Naive thymus-derived CD8-positive, alpha-beta T cell (primary cell): ENCODE results near the gene PLG. TPM values are rescaled to one million over a fixed set of nuclear protein-coding genes. Genes with fewer than 3 reads are reported as not detected.
"Not testable (repeated sequence)": the region's sequence is repeated elsewhere in the genome, so short reads cannot be mapped to it uniquely, and the experiment has no call there.

Experiments used
- ATAC-seq, 2 donors: fragments of 150-1000 bp; cut with Tn5 transposase in 1 of 2; sonication (Bioruptor Pico), chemical (Tn5 transposase) in 1 of 2; 1 replicate in 1 of 2; 2 replicates in 1 of 2; pipeline ENCODE4 v1.10.0; 2021; ENCODE audit warnings: mild to moderate bottlenecking in 2 of 2, moderate library complexity in 2 of 2
- POLR2A ChIA-PET: fragments of 350-600 bp; sonication (Branson Sonifier 250); formaldehyde crosslinking; loops from one replicate; lab custom pipeline; 2021; ENCODE audit warnings: antibody characterized with exemption; lab: Charles Lee
- DNase-seq, 10 donors: peaks; one replicate each; pipeline versions ENCODE4 v3.0.0 to v3.0.0-alpha.2; 2020 to 2022
- H3K27ac Mint-ChIP-seq, 10 donors: one replicate each; pipeline ENCODE4 v1.8.0; 2020 to 2022; ENCODE audit warnings: mild to moderate bottlenecking in 10 of 10, mixed read lengths in 10 of 10, moderate library complexity in 4 of 10, inconsistent platforms in 1 of 10
- H3K27me3 Mint-ChIP-seq, 5 donors: one replicate each; pipeline ENCODE4 v1.8.0; 2021 to 2022; ENCODE audit warnings: mixed read lengths in 5 of 5
- H3K36me3 Mint-ChIP-seq, 3 donors: one replicate each; pipeline ENCODE4 v1.8.0; 2020 to 2022; ENCODE audit warnings: mixed read lengths in 3 of 3, mild to moderate bottlenecking in 2 of 3, inconsistent platforms in 1 of 3
- H3K4me1 Mint-ChIP-seq, 4 donors: one replicate each; pipeline ENCODE4 v1.8.0; 2021 to 2022; ENCODE audit warnings: mixed read lengths in 4 of 4
- H3K4me3 Mint-ChIP-seq, 10 donors: one replicate each; pipeline ENCODE4 v1.8.0; 2020 to 2022; ENCODE audit warnings: mild to moderate bottlenecking in 10 of 10, mixed read lengths in 10 of 10, moderate library complexity in 6 of 10, inconsistent platforms in 1 of 10
- H3K9me3 Mint-ChIP-seq, 9 donors: one replicate each; pipeline ENCODE4 v1.8.0; 2020 to 2022; ENCODE audit warnings: mixed read lengths in 9 of 9, mild to moderate bottlenecking in 3 of 9, inconsistent platforms in 1 of 9, moderate library complexity in 1 of 9
- polyA plus RNA-seq, 3 donors: library from polyadenylated mRNA; unstranded; fragments of 300-500 nt; fragmentation: Illumina TruSeq; gene quantifications; one replicate each; pipeline ENCODE4 v1.2.3, GENCODE V29; 2021
- total RNA-seq, 8 experiments: library from RNA in 2 of 8; stranded (reverse) in 2 of 8; gene quantifications; one replicate each; pipeline ENCODE4 v1.2.3 and lab custom pipeline; 2021 to 2026

The PLG gene
- total and polyA plus RNA-seq, 5 experiments from 2014 or later = 0.47 TPM; not detected in 4

- POLR2A ChIA-PET, ATAC-seq, H3K27ac Mint-ChIP-seq, H3K36me3 Mint-ChIP-seq, H3K4me1 Mint-ChIP-seq, H3K9me3 Mint-ChIP-seq, DNase-seq, H3K4me3 Mint-ChIP-seq: not testable (repeated sequence)
- peaks cover 0 to 12% (median 3%) of the 10 kb centered on the region in 5 donors for H3K27me3 Mint-ChIP-seq
These were observed 16.8 kb upstream of the PLG start for GRCh38 chr6:160685101-160685761.

- Mint-ChIP-seq H3K36me3 (no peaks in the 10 kb centered on the region), H3K27ac (no peak overlapping the region), H3K4me1 (peaks cover 0 to 2% (median 0%) of the 10 kb centered on the region in 4 donors), H3K27me3 (peaks cover 0 to 15% (median 3%) of the 10 kb centered on the region in 5 donors), H3K9me3 (peaks cover 0 to 6% (median 0%) of the 10 kb centered on the region in 9 donors), H3K4me3 (no peak overlapping the region)
- ATAC-seq (no peak), DNase-seq (no peak)
- POLR2A ChIA-PET = no interaction called here
These were observed 16.1 kb upstream of the PLG start for GRCh38 chr6:160685762-160686450.

GRCh38 chr6:160690458-160690857 lies 11.6 kb upstream of the PLG start:
- Mint-ChIP-seq H3K4me3 (no peak overlapping the region), H3K4me1 (peaks cover 0 to 3% (median 0%) of the 10 kb centered on the region in 4 donors), H3K27ac (no peak overlapping the region), H3K27me3 (peaks cover 0 to 11% (median 4%) of the 10 kb centered on the region in 5 donors), H3K36me3 (no peaks in the 10 kb centered on the region), H3K9me3 (peaks cover 0 to 7% (median 0%) of the 10 kb centered on the region in 9 donors)
- DNase-seq (no peak), ATAC-seq (no peak)
- POLR2A ChIA-PET = no interaction called here

- ATAC-seq (no peak), DNase-seq (no peak)
- Mint-ChIP-seq H3K9me3 (peaks cover 0 to 7% (median 0%) of the 10 kb centered on the region in 9 donors), H3K4me3 (no peak overlapping the region), H3K36me3 (no peaks in the 10 kb centered on the region), H3K27ac (no peak overlapping the region), H3K27me3 (peaks cover 0 to 9% (median 2%) of the 10 kb centered on the region in 5 donors), H3K4me1 (peaks cover 0 to 4% (median 0%) of the 10 kb centered on the region in 4 donors)
- POLR2A ChIA-PET = no interaction called here
These were observed 10.4 kb upstream of the PLG start for GRCh38 chr6:160691617-160692016.

- no peak for ATAC-seq
These were observed 9.6 kb upstream of the PLG start for GRCh38 chr6:160692369-160692959.

GRCh38 chr6:160695025-160695424 lies 7.0 kb upstream of the PLG start:
- H3K4me3 Mint-ChIP-seq, H3K4me1 Mint-ChIP-seq, H3K9me3 Mint-ChIP-seq, DNase-seq, H3K27ac Mint-ChIP-seq, H3K36me3 Mint-ChIP-seq, ATAC-seq, POLR2A ChIA-PET: not testable (repeated sequence)
- peaks cover 4 to 11% (median 8%) of the 10 kb centered on the region in 5 donors for H3K27me3 Mint-ChIP-seq

More at GRCh38 chr6:160692369-160692959, 9.6 kb upstream of the PLG start:
- no peak overlapping the region for H3K27ac Mint-ChIP-seq
- H3K9me3 Mint-ChIP-seq = peaks cover 0 to 7% (median 0%) of the 10 kb centered on the region in 9 donors
- no peaks in the 10 kb centered on the region for H3K36me3 Mint-ChIP-seq
- POLR2A ChIA-PET = no interaction called here
- DNase-seq = no peak
- no peak overlapping the region for H3K4me3 Mint-ChIP-seq
- peaks cover 0 to 7% (median 2%) of the 10 kb centered on the region in 5 donors for H3K27me3 Mint-ChIP-seq
- H3K4me1 Mint-ChIP-seq = peaks cover 0 to 4% (median 0%) of the 10 kb centered on the region in 4 donors

- POLR2A ChIA-PET, H3K4me1 Mint-ChIP-seq, ATAC-seq, H3K4me3 Mint-ChIP-seq, DNase-seq, H3K36me3 Mint-ChIP-seq, H3K9me3 Mint-ChIP-seq, H3K27ac Mint-ChIP-seq: not testable (repeated sequence)
- H3K27me3 Mint-ChIP-seq = peaks cover 4 to 11% (median 8%) of the 10 kb centered on the region in 5 donors
These were observed 6.4 kb upstream of the PLG start for GRCh38 chr6:160695622-160696021.

GRCh38 chr6:160696884-160697283 lies 5.2 kb upstream of the PLG start:
- H3K9me3 Mint-ChIP-seq, ATAC-seq, H3K36me3 Mint-ChIP-seq, DNase-seq, H3K27ac Mint-ChIP-seq, H3K4me1 Mint-ChIP-seq, H3K4me3 Mint-ChIP-seq, POLR2A ChIA-PET: not testable (repeated sequence)
- H3K27me3 Mint-ChIP-seq = peaks cover 2 to 15% (median 8%) of the 10 kb centered on the region in 5 donors

GRCh38 chr6:160697826-160698225 lies 4.2 kb upstream of the PLG start:
- H3K36me3 Mint-ChIP-seq = no peaks in the 10 kb centered on the region
- no peak overlapping the region for H3K4me3 Mint-ChIP-seq
- no peak for ATAC-seq
- peaks cover 0 to 6% (median 0%) of the 10 kb centered on the region in 9 donors for H3K9me3 Mint-ChIP-seq
- peaks cover 2 to 17% (median 8%) of the 10 kb centered on the region in 5 donors for H3K27me3 Mint-ChIP-seq
- POLR2A ChIA-PET = no interaction called here
- H3K4me1 Mint-ChIP-seq = peaks cover 0 to 2% (median 0%) of the 10 kb centered on the region in 4 donors
- DNase-seq = no peak
- H3K27ac Mint-ChIP-seq = no peak overlapping the region

- H3K9me3 Mint-ChIP-seq, DNase-seq, H3K36me3 Mint-ChIP-seq, H3K4me3 Mint-ChIP-seq, POLR2A ChIA-PET, H3K4me1 Mint-ChIP-seq, ATAC-seq, H3K27ac Mint-ChIP-seq: not testable (repeated sequence)
- H3K27me3 Mint-ChIP-seq = peaks cover 6 to 32% (median 13%) of the 10 kb centered on the region in 5 donors
These were observed 2.6 kb downstream of the PLG start for GRCh38 chr6:160704688-160705087.

GRCh38 chr6:160708993-160709392 lies 6.9 kb downstream of the PLG start:
- DNase-seq, H3K4me3 Mint-ChIP-seq, H3K27ac Mint-ChIP-seq, POLR2A ChIA-PET, H3K4me1 Mint-ChIP-seq, H3K36me3 Mint-ChIP-seq, H3K9me3 Mint-ChIP-seq, ATAC-seq: not testable (repeated sequence)
- peaks cover 6 to 23% (median 13%) of the 10 kb centered on the region in 5 donors for H3K27me3 Mint-ChIP-seq

- POLR2A ChIA-PET = no interaction called here
- Mint-ChIP-seq H3K9me3 (no peaks in the 10 kb centered on the region), H3K27ac (no peak overlapping the region), H3K36me3 (no peaks in the 10 kb centered on the region), H3K27me3 (peaks cover 0 to 15% (median 0%) of the 10 kb centered on the region in 5 donors), H3K4me1 (no peaks in the 10 kb centered on the region), H3K4me3 (no peak overlapping the region)
- ATAC-seq (no peak), DNase-seq (no peak)
These were observed 12.8 kb downstream of the PLG start for GRCh38 chr6:160714731-160715316.

GRCh38 chr6:160730911-160731310 lies 28.9 kb downstream of the PLG start:
- POLR2A ChIA-PET = no interaction called here
- no peak for ATAC-seq
- H3K4me3 Mint-ChIP-seq = no peak overlapping the region
- H3K9me3 Mint-ChIP-seq = no peaks in the 10 kb centered on the region
- H3K4me1 Mint-ChIP-seq = no peaks in the 10 kb centered on the region
- peaks cover 5 to 17% (median 12%) of the 10 kb centered on the region in 5 donors for H3K27me3 Mint-ChIP-seq
- DNase-seq = no peak
- no peaks in the 10 kb centered on the region for H3K36me3 Mint-ChIP-seq
- H3K27ac Mint-ChIP-seq = no peak overlapping the region
